H1 (cell line): ENCODE results near the gene ERICH6.

ENCODE experiments used
- CBX5 ChIP-seq: fragments of 300-800, 300-1000 bp; sonication (generic); IDR thresholded peaks from 2 replicates; pipeline ENCODE4 v1.7.1; 2016; ENCODE audit warnings: antibody characterized with exemption, low read length, low read depth
- JUND ChIP-seq: IDR thresholded peaks from 2 replicates; pipeline ENCODE4 v1.6.1; 2011; ENCODE audit warnings: mild to moderate bottlenecking, improper control_type of control experiment, low read length
- POLR2A ChIP-seq, 2 experiments: IDR thresholded peaks; 1 replicate in 1 of 2; 2 replicates in 1 of 2; pipeline ENCODE4 v1.6.1; 2011; ENCODE audit warnings: low read depth in 2 of 2, low read length in 2 of 2, mild to moderate bottlenecking in 2 of 2; ENCODE audit errors: control extremely low read depth in 1 of 2
- POLR2AphosphoS5 ChIP-seq: IDR thresholded peaks from 2 replicates; pipeline ENCODE4 v1.6.1; 2011; ENCODE audit warnings: low read depth, low read length
- RAD21 ChIP-seq, 2 experiments: IDR thresholded peaks in 1 of 2; conservative IDR thresholded peaks in 1 of 2; 2 replicates each; pipeline ENCODE4 v1.6.1; 2011; ENCODE audit warnings: low read depth in 2 of 2, low read length in 2 of 2, improper control_type of control experiment in 1 of 2, inconsistent platforms in 1 of 2, mild to moderate bottlenecking in 1 of 2, moderate library complexity in 1 of 2
- RBBP5 ChIP-seq: IDR thresholded peaks from 2 replicates; pipeline ENCODE4 v1.7.1; 2012; ENCODE audit warnings: low read depth, mild to moderate bottlenecking, inconsistent platforms, low read length, moderate library complexity, borderline replicate concordance
- TEAD4 ChIP-seq: IDR thresholded peaks from 2 replicates; pipeline ENCODE4 v1.6.1; 2012; ENCODE audit warnings: low read depth, low read length, inconsistent platforms, mixed read lengths
- TF ChIP-seq, protein P1 (sequence below), 3 experiments: IDR thresholded peaks; 1 replicate in 2 of 3; 2 replicates in 1 of 3; pipeline versions ENCODE4 v1.5.1 to v1.6.1; 2011; ENCODE audit warnings: low read length in 3 of 3, mild to moderate bottlenecking in 3 of 3, inconsistent platforms in 2 of 3, low read depth in 1 of 3, moderate library complexity in 1 of 3; ENCODE audit not compliant: insufficient read depth in 1 of 3; ENCODE audit errors: control extremely low read depth in 1 of 3
- TF ChIP-seq, protein P2 (sequence below): IDR thresholded peaks from 2 replicates; pipeline ENCODE4 v1.6.1; 2012; ENCODE audit warnings: inconsistent platforms

DNA sequence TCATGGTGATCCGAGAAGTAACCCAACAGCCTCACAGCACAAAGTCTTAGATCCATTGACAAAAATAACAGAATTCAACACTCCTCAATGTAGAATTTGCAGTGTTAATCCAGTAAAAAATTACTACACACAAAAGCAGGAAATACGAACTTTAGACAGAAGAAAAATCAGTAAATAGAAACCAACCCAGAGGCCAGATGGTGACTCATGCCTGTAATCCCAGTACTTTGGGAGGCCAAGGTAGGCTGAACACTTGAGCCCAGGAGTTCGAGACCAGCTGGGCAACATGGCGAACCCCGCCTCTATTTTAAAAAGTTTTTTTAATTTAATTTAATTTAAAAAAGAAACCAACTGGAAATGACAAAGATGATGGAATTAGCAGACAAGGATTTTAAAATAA, 64.5 kb downstream of the ERICH6 start:
- no peak for TF ChIP-seq TEAD4
- TF ChIP-seq POLR2A (IDR thresholded peaks at IDR 0.05; ENCODE audit: control extremely low read depth in 1 of 2, low read depth in 2 of 2, low read length in 2 of 2) = no peak
- no peak for TF ChIP-seq RBBP5
- TF ChIP-seq, protein P1, sequence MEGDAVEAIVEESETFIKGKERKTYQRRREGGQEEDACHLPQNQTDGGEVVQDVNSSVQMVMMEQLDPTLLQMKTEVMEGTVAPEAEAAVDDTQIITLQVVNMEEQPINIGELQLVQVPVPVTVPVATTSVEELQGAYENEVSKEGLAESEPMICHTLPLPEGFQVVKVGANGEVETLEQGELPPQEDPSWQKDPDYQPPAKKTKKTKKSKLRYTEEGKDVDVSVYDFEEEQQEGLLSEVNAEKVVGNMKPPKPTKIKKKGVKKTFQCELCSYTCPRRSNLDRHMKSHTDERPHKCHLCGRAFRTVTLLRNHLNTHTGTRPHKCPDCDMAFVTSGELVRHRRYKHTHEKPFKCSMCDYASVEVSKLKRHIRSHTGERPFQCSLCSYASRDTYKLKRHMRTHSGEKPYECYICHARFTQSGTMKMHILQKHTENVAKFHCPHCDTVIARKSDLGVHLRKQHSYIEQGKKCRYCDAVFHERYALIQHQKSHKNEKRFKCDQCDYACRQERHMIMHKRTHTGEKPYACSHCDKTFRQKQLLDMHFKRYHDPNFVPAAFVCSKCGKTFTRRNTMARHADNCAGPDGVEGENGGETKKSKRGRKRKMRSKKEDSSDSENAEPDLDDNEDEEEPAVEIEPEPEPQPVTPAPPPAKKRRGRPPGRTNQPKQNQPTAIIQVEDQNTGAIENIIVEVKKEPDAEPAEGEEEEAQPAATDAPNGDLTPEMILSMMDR (IDR thresholded peaks at IDR 0.05; ENCODE audit: control extremely low read depth in 1 of 3, insufficient read depth in 1 of 3, low read depth in 1 of 3, low read length in 3 of 3) = no peak
- no peak for TF ChIP-seq CBX5
- TF ChIP-seq POLR2AphosphoS5 = no peak
- TF ChIP-seq, protein P2, sequence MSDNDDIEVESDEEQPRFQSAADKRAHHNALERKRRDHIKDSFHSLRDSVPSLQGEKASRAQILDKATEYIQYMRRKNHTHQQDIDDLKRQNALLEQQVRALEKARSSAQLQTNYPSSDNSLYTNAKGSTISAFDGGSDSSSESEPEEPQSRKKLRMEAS = no peak
- no peak for TF ChIP-seq JUND
- no peak for TF ChIP-seq RAD21 (IDR thresholded peaks at IDR 0.05 in 1 of 2, conservative IDR thresholded peaks at IDR 0.05 in 1 of 2; ENCODE audit: low read depth in 2 of 2, low read length in 2 of 2)
